Measurements from ENCODE around the gene RERE.
A peak's percentile ranks its signal among the peaks of the same experiment; 100 is the strongest.

Gene RERE

GRCh38 chr1:8537991-8538390 is 279.4 kb downstream of the RERE start:
- DNase-seq, result no peak

GRCh38 chr1:8536515-8536914 is 280.9 kb downstream of the RERE start:
- DNase-seq, result no peak

- DNase-seq, result no peak
Observed at GRCh38 chr1:8533907-8534306, 283.5 kb downstream of the RERE start.

GRCh38 chr1:8533124-8533523 is 284.3 kb downstream of the RERE start:
- DNase-seq, result no peak

GRCh38 chr1:8529901-8530300 is 287.5 kb downstream of the RERE start:
- no peak for DNase-seq

GRCh38 chr1:8527941-8528340 is 289.5 kb downstream of the RERE start:
- no peak for DNase-seq

GRCh38 chr1:8525558-8526275 is 291.7 kb downstream of the RERE start:
- DNase-seq, result peak; percentile 73

- DNase-seq, result no peak
Observed at GRCh38 chr1:8525216-8525557, 292.3 kb downstream of the RERE start.

- DNase-seq, result no peak
Observed at GRCh38 chr1:8524627-8525157, 292.7 kb downstream of the RERE start.

GRCh38 chr1:8523666-8524206 is 293.7 kb downstream of the RERE start:
- no peak for DNase-seq

- no peak for DNase-seq
Observed at GRCh38 chr1:8520483-8520966, 296.9 kb downstream of the RERE start.

- no peak for DNase-seq
Observed at GRCh38 chr1:8519167-8519566, 298.3 kb downstream of the RERE start.

GRCh38 chr1:8518490-8518801 is 299.0 kb downstream of the RERE start:
- no peak for DNase-seq

GRCh38 chr1:8517661-8518489 is 299.6 kb downstream of the RERE start:
- DNase-seq, result no peak

GRCh38 chr1:8516793-8517556 is 300.5 kb downstream of the RERE start:
- no peak for DNase-seq

- DNase-seq, result no peak
Observed at GRCh38 chr1:8516278-8516777, 301.1 kb downstream of the RERE start.

- no peak for DNase-seq
Observed at GRCh38 chr1:8512504-8512903, 304.9 kb downstream of the RERE start.

- no peak for DNase-seq
Observed at GRCh38 chr1:8510041-8510823, 307.2 kb downstream of the RERE start.

GRCh38 chr1:8509579-8509978 is 307.9 kb downstream of the RERE start:
- no peak for DNase-seq

- no peak for DNase-seq
Observed at GRCh38 chr1:8506995-8507615, 310.3 kb downstream of the RERE start.

GRCh38 chr1:8506456-8506855 is 311.0 kb downstream of the RERE start:
- no peak for DNase-seq

GRCh38 chr1:8503842-8504241 is 313.6 kb downstream of the RERE start:
- DNase-seq, result no peak

Measured in NCI-H774 (cell line).